ENCODE results near the gene PGAP2. TPM values are rescaled to one million over a fixed set of nuclear protein-coding genes. Genes with fewer than 3 reads are reported as not detected.

The PGAP2 gene
- total and polyA plus RNA-seq, 2 experiments from 2014 or later = 39.3 to 43.2 TPM

- peaks cover 7% of the 10 kb centered on the region for H3K27me3 Mint-ChIP-seq (ENCODE audit: insufficient read depth, low read depth, poor library complexity)
- peak within 1 kb of the TSS; percentile 97 for H3K27ac Mint-ChIP-seq
- Histone ChIP-seq H3K4me1 (ENCODE audit: insufficient read depth) (peaks cover 12% of the 10 kb centered on the region; the same call in 1 of the 2 replicates), H3K4me2 (peak within 1 kb of the TSS; percentile 94), H4K20me1 (replicated peaks; ENCODE audit: insufficient read depth) (peaks cover 36% of the 10 kb centered on the region), H3K27ac (ENCODE audit: low read depth) (peak within 1 kb of the TSS; percentile 95), H3K36me3 (ENCODE audit: insufficient read depth) (peaks cover 18% of the 10 kb centered on the region), H3K9me2 (ENCODE audit: insufficient read depth) (no peaks in the 10 kb centered on the region), H2AFZ (peak within 1 kb of the TSS; percentile 80; the same call in 1 of the 2 replicates), H3K79me2 (replicated peaks; ENCODE audit: insufficient read depth) (peaks cover 47% of the 10 kb centered on the region), H3F3A (replicated peaks; ENCODE audit: low read depth) (peaks cover 8% of the 10 kb centered on the region; the same call in 1 of the 2 replicates), H3K4me3 (peak within 1 kb of the TSS; percentile 89), H3K27me3 (ENCODE audit: insufficient read depth) (no peaks in the 10 kb centered on the region)
- H3K4me1 Mint-ChIP-seq = peaks cover 16% of the 10 kb centered on the region; the same call in 2 of the 3 replicates
- ATAC-seq = peak; percentile 94
- H3K9me3 Mint-ChIP-seq = no peaks in the 10 kb centered on the region; the same call in 2 of the 3 replicates
- DNase-seq (ENCODE audit: low spot score) = peak; percentile 99
- H3K4me3 Mint-ChIP-seq = peak within 1 kb of the TSS; percentile 98
- peaks cover 27% of the 10 kb centered on the region for H3K36me3 Mint-ChIP-seq (ENCODE audit: low read depth)
- TF ChIP-seq EZH2 (IDR thresholded peaks at IDR 0.05; ENCODE audit: low read depth, unreplicated experiment) (no peak), NANOG (IDR thresholded peaks at IDR 0.05; ENCODE audit: borderline replicate concordance) (no peak), ETS1 (IDR thresholded peaks at IDR 0.05) (peak; percentile 47; the same call in 1 of the 2 replicates), ZNF462 (CRISPR knock-in tag; IDR thresholded peaks at IDR 0.05) (no peak), POLR2AphosphoS5 (IDR thresholded peaks at IDR 0.05; ENCODE audit: low read depth) (peak; percentile 98), ZNF331 (CRISPR knock-in tag; IDR thresholded peaks at IDR 0.05; ENCODE audit: low read depth) (no peak), CREB1 (CRISPR knock-in tag; IDR thresholded peaks at IDR 0.05; ENCODE audit: low read depth) (peak; percentile 99)
These were observed 10.8 kb upstream of the PGAP2 start, which contains the start of gene NUP98 for GRCh38 chr11:3797329-3798090. Gene NUP98, minus strand, starts transcription at chr11:3797554. Its CDS starts 15,437 bp downstream, at chr11:3782117.
